HUDEP-2 (cell line): ENCODE measurements around the gene TBXA2R.
"Not testable (repeated sequence)": the region's sequence is repeated elsewhere in the genome, so short reads cannot be mapped to it uniquely, and the experiment has no call there.

Experiments used
- DNase-seq, 76 experiments: peaks; one replicate each; lab custom pipeline; 2025; ENCODE audit not compliant: unreplicated experiment in 76 of 76; lab: John Stamatoyannopoulos, UW

TBXA2R gene

DNA sequence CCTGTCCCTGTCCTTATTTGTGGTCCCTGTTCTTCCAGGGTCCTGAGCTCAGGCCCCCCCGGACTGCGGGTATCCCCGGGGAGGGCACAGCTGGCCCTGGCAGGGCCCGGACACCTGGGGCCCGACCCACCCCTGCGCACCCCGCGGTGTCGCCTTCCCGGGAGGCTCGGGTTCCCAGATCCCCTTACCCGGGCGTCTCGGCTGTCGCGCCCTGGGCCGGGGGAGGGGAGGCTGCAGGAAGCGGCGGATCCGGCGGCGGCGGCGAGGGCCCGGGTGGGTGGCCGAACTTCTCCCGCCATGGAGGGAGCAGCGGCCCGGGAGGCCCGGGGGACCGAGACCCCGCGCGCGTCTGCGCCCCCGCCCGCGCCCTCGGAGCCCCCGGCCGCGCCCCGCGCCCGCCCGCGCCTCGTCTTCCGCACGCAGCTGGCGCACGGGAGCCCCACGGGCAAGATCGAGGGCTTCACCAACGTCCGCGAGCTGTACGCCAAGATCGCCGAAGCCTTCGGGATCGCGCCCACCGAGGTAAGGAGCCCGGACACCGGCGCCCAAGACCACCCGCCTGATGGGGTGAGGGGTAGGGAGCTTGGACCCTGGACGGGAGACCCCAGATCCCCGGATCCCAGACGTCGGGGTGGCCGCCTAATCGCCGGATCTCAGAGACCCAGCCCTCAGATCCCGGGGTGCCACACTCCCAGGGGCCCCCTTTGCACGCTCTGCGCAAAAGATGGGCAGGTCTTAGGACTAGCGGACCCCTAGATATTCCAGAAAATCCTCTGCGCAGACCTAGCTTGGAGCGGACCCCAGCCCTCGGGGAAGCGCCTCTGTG is 21.2 kb downstream of the TBXA2R start, which contains the start of gene GIPC3:
Gene GIPC3 (plus strand): TSS at position 178 of the 826 bp plus-strand sequence. CDS start 120 bp downstream, at position 298.
- no peak for DNase-seq

DNA sequence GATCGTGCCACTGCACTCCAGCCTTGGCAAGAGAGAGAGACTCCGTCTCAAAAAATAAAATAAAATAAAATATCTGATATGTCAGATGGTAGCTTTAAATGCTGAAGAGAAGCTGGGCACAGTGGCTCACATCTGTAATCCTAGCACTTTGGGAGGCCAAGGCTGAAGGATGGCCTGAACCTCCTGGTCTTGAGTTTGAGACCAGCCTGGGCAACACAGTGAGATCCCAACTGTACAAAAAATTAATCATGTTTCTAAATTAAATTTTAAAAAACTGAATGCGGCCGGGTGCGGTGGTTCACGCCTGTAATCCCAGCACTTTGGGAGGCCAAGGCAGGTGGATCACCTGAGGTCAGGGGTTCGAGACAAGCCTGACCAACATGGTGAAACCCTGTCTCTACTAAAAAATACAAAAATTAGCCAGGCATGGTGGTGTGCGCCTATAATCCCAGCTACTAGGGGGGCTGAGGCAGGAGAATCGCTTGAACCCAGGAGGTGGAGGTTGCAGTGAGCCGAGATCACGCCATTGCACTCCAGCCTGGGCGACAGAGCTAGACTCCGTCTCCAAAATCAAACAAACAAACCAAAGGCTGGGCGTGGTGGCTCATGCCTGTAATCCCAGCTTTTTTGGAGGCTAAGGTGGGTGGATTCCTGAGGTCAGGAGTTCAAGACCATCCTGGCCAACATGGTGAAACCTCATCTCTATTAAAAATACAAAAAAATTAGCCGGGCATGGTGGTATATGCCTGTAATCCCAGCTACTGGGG is 22.5 kb downstream of the TBXA2R start:
- not testable (repeated sequence) for DNase-seq

DNA sequence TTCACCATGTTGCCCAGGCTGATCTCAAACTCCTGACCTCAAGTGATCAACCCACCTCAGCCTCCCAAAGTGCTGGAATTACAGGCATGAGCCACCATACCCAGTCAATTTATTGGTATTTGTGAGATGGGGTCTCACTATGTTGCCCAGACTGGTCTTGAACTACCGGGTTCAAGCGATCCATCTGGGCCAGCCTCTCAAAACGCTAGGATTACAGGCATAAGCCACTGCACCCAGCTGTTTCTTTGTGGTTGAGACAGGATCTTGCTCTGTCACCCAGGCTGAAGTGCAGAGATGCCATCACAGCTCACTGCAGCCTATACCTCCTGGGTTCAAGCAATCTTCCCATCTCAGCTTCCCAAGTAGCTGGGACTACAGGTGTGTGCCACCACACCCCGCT is 24.9 kb downstream of the TBXA2R start:
- not testable (repeated sequence) for DNase-seq

DNA sequence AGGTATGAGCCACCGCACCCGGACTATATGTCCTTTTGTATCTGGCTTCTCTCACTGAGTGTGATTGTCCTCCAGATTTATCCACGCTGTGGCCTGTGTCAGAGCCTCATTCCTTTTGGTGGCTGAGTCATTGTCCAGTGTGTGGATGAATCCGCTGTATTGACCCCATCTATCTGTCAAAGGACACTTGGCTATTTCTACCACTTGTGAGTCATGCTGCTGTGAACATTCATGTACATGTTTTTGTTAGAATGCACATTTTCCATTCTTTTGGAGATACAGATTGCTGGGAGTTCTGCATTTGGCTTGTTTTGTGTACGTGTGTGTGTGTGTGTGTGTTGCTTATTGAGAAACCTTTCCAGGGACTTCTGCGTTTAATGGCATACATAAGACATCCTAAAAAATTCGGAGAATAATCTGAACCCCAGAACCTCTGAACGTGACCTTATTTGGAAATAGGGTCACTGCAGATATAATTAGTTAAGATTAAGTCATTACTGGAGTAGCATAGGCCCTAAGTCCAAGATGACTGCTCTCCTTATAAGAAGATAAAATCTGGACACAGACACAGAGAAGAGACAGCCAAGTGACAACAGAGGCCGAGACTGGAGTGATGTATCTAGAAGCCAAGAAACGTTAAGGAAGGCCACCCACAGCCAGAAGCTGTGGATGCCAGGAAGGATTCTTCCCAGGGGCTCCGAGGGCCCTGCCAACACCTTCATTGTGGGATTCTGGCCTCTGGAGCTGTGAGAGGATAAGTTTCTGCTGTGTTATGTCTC is 26.3 kb downstream of the TBXA2R start:
- DNase-seq, result no peak

DNA sequence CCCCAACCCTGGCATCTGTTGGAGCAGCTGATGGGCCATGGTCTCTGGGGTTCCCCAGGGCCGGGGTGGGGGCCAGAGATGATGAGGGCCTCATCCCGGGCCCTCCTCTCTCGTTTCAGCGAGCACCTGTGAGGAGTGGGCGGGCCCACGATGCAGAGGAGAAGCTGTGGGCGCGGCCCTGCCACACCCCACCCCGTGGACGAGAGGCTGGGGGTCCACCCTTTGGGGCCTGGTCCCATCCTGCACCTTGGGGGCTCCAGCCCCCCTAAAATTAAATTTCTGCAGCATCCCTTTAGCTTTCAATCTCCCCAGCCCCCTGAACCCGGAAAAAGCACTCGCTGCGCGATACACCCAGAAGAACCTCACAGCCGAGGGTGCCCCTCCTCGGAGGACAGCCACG is 28.3 kb downstream of the TBXA2R start:
- DNase-seq, result no peak

DNA sequence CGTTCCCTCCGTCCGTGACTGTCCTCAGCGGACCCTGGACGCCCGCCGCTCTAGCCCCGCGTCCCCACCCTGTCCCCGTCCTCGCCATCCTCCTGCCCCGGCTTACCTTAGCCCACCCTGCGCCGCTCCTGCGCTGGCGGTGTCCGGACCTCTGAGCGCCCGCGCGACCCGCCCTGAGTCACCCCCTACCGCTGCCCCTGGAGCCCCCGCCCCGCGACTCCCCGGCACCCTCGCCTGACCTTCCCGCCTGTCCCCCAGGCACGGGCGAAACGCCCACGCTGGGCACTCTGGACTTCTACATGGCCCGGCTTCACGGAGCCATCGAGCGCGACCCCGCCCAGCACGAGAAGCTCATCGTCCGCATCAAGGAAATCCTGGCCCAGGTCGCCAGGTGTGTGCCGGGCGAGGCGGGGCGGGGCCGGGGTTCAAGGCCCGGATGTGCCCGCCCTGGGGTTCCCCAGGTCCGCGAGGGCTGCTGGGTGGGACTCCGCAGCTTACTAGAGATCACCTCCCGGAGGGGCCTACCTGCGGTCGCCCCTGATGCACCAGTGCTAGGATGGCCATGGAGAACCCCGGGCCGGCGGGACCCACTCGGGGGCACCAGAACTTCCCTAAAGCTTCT is 28.8 kb downstream of the TBXA2R start:
- no peak for DNase-seq

DNA sequence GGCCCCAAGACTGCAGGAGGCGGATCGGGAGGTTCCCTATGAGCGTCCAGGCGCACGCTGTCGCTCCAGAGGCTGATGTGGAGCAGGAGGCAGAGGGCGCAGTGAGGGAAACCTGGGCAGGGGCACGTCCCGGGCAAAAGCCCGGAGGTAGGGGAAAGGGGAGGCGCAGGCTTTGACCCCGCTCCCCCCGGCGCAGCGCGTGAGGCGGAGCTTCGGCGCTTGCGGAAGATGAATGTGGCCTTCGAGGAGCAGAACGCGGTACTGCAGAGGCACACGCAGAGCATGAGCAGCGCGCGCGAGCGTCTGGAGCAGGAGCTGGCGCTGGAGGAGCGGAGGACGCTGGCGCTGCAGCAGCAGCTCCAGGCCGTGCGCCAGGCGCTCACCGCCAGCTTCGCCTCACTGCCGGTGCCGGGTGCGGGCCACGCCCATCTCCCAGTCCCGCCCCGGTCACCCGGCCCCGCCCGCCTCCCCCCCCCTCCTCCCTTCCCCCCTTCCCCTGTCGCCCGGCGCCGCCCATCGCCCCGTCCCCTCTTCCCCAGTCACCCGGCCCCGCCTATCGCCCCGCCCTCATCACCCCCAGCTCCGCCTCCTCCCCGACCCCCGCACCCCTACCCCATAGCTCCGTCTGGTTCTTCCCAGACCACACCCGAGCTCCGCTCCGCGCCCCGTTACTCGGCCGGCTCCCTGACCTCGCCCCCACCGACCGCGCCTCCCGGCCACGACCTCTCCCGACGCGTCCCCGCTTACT is 29.8 kb downstream of the TBXA2R start:
- peak in 7 of 76 experiments; percentile 4 to 37 (median 25) for DNase-seq

DNA sequence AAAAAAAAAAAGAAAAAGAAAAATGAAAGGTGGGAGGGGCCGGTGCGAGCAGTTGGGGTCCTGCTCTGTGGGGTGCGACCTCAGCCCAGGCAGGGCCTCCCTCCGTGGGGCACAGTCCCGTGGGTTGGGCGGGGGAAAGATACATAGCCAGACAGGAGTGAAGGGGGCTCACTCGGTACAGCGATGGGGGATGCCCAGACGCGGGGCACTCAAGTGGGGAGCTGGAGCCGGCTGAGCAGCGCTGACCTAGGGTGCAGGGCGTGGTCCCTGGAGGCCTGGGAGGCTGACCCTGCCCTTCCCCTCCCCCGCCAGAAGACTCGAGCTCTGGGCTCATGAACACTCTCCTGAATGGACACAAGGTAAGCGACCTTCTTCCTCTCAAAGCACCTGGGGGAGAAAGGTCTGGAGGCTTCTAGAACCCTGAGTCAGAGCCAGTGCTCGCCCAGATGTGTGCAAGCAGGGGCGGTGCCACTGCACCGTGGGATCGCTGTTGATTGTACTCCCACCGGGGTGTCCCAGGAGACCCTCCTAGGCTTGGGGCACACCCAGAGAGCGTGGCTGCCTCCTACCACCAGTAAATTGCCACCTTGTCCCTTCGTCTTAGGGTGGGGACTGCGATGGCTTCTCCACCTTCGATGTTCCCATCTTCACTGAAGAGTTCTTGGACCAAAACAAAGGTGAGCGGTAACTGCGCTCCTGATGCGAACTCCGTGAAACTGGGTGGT is 30.6 kb downstream of the TBXA2R start:
- DNase-seq, result no peak

DNA sequence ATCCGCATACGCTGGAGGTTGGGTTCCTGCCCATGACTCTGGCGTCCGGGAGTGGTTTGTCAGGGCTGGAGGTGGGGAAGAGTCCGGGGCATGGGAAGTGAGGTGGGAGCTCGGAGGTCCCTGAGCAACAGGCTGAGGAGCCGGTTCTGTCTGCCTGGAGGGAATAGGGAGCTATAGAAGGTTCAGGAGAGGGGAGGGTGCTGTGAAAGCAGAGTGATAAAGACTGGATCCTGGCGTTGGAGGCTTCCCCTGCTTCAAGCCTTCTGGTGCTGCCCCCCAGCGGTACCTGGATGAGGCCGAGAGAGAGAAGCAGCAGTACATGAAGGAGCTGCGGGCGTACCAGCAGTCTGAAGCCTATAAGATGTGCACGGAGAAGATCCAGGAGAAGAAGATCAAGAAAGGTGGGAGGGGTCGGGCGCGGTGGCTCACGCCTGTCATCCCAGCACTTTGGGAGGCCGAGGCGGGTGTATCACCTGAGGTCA is 31.4 kb downstream of the TBXA2R start:
- peak in 64 of 76 experiments; percentile 16 to 85 (median 54) for DNase-seq

DNA sequence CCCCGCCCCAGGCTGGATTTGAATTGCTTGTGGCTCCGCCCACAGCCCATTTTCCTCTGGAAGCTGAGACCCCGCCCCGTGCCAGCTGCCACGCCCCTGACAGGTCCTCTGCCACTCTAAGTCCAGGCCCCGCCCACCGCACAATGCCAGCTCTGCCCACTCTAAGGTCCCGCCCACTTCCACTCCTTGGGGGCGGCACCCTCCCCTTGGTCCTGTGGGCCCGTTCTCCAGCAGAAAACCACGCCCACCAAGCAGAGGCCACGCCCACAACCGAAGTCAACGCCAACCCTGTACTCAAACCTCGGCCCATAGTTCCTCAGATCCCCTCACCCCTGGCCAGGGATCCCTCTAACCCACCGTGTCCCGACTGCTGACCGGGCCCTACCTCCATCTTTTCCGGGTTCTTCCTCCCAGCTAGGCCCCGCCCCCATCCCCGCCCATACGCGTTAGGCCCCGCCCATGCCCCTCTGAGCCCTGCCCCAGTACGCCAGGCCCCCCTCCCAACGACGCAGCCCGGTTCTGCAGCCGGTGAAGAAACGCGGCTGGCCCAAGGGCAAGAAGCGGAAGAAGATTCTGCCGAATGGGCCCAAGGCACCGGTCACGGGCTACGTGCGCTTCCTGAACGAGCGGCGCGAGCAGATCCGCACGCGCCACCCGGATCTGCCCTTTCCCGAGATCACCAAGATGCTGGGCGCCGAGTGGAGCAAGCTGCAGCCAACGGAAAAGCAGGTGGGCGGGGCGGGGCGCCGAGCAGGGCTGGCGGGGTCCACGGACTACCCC is 32.6 kb downstream of the TBXA2R start:
- peak; percentile 76 to 100 (median 99) for DNase-seq

DNA sequence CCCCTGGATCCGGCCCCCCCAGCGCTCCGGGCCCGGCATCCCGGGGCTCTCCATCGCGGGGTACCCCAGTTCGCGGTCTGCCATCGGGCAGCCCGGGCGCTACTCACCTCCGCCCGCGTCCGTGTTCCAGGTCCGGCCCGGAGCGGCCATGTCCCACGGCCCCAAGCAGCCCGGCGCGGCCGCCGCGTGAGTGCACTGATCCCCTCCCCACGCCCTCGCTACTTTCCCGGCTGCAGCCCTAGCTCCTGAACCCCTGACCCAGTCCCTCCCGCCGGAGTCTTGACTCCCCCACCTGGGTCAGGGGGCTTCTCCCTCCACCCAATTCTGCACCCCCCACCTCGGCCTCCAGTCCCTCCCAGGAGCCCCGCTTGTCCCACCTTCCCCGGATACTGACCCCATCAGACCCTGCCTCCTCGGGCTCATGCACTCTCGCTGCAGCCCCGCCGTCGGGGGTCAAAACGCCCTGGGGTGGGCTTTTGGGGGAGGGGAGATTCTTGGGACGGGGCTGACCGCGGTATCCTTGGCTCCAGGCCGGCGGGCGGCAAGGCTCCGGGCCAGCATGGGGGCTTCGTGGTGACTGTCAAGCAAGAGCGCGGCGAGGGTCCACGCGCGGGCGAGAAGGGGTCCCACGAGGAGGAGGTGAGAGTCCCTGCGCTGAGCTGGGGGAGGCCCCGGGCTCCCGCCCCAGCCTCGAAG is 33.4 kb downstream of the TBXA2R start:
- DNase-seq, result peak in 11 of 76 experiments; percentile 18 to 55 (median 48)

DNA sequence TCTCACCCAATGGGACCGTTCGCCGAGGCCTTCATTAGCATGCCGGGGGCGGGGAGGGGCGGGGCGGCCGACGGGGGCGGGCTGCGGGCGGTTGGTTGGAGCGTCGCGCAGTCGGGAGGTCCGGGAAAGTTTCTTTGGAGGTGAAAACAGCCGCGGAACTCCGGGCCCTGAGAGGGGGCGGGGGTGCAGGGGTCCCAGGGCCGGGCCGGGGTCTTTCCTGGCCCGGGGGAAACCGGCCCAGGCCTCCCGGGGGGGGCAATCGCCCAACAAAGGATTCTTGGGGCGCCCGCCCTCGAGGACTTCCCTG is 33.9 kb downstream of the TBXA2R start, which contains the start of gene HMG20B:
Gene HMG20B (plus strand): TSS at position 90 of the 307 bp plus-strand sequence. CDS start 366 bp downstream, outside the sequence.
- no peak for DNase-seq

DNA sequence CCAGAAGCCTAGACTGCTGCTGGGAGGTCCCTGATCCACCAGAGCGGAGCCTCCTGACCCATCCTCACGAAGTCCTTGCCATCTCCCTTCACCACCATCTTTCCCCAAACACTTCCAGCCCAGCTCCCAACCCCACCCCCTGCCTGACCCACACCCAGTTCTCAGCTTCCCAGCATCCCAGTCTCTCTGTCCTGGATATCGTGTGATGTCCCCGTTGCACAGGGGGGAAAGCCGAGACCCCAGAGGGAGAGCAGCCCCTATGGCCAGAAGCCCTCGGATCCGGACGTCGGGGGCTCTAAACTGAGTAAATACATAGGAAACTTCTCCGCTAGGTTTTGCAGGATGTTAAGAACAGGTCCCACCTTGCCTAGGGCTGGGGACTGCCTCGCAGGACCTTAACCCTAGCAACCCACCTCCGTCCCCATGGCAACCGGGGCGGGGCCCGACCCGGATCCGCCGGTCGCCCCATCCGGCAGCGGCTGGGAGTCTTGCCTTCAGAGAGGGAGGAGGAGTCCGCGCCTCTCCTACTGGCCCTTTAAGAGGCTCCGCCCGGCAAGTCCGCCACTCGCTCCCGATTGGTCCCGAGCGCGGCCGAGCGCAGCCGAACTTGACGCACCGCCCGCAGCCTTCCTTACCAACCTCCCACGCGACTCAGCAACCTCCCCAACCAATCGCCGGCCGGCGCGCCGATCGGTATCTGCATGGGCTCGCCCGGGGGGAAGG is 34.4 kb downstream of the TBXA2R start:
- DNase-seq, result peak; percentile 93 to 100 (median 100)

DNA sequence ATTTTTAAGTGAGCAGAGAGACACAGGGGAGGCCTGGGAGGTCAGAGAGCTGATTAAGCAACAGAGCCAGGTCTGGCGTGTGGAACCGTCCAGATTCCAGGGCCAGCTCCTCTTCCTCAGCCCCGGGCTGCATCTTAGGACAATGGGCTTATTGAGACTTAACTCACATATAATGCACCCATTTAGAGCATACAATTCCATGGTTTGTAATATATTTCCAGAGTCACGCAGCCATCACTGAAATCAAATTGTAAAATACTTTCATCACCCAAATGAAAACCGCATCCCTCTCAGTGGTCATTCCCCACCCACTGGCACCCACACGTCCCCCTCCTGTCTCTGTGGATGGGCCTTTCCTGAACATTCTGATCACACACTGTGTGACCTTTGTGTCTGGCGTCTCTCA is 36.1 kb downstream of the TBXA2R start:
- DNase-seq, result no peak

DNA sequence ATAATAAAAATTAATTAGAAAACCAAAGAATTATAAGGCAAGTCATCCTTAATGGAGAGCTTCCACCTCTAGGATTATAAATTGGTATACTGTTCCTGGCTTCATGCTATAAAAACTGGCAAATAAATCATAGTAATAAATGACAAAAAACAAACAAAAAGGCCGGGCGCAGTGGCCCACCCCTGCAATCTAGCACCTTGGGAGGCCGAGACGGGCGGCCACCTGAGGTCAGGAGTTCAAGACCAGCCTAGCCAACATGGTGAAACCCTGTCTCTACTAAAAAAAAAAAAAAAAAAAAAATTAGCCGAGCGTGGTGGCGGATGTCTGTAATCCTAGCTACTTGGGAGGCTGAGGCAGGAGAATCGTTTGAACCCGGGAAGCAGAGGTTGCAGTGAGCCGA is 36.6 kb downstream of the TBXA2R start:
- DNase-seq, result not testable (repeated sequence)

DNA sequence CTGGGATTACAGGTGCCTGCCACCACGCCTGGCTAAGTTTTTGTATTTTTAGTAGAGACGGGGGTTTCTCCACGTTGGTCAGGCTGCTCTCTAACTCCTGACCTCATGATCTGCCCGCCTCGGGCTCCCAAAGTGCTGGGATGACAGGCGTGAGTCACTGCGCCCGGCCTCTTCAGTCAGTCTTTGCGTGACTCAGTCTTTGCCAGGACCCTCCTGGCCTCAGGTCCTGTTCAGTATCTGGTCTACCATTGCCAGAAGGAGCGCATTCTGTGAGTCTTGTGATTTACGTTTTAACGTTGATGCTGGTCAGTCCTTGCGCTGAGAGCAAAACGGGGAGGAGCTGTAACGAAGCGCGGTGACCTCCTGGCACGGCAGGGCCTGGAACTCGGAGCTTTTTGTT is 41.5 kb downstream of the TBXA2R start:
- peak in 1 of 76 experiments; percentile 25 for DNase-seq
